Measurements from ENCODE around the gene VWA7.

The VWA7 gene

DNA sequence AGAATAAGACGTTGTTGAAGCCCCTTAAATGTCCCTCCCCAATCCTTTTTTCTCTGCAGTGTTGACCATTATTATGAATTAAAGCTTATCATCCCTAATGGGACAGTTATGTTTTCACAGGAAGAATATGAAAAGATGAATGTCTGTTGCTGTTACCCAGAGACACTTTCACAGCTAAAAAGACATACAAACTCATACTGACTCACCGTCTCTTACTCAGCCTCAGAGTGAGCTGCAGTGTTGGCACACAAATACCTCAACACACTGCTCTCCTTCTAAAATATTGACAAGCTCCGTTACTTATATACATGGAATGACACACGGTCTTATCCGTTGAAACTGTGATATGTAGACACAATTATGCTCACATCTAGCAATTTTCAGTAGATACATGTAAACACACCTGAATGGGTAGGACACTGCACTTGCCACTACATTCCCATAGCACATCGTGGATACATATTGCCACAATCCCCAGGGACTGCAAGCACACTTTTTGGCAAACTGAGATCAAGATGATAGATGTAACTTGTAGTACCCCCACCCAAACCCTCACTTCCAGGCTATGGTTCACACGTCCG, 24.3 kb downstream of the VWA7 start:
- H3K9me3 ChIP-seq (ENCODE audit: severe bottlenecking): no peaks in the 10 kb centered on the region
- no peaks in the 10 kb centered on the region for H3K27me3 ChIP-seq (ENCODE audit: insufficient read depth, low read depth, severe bottlenecking)
- TF ChIP-seq, protein P1, sequence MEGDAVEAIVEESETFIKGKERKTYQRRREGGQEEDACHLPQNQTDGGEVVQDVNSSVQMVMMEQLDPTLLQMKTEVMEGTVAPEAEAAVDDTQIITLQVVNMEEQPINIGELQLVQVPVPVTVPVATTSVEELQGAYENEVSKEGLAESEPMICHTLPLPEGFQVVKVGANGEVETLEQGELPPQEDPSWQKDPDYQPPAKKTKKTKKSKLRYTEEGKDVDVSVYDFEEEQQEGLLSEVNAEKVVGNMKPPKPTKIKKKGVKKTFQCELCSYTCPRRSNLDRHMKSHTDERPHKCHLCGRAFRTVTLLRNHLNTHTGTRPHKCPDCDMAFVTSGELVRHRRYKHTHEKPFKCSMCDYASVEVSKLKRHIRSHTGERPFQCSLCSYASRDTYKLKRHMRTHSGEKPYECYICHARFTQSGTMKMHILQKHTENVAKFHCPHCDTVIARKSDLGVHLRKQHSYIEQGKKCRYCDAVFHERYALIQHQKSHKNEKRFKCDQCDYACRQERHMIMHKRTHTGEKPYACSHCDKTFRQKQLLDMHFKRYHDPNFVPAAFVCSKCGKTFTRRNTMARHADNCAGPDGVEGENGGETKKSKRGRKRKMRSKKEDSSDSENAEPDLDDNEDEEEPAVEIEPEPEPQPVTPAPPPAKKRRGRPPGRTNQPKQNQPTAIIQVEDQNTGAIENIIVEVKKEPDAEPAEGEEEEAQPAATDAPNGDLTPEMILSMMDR (IDR thresholded peaks at IDR 0.05; ENCODE audit: low read depth, low read length): no peak
- DNase-seq: no peak
- H3K4me3 ChIP-seq (ENCODE audit: low read depth, low read length): no peak overlapping the region
- H3K27ac ChIP-seq: no peak overlapping the region
- H3K36me3 ChIP-seq: no peaks in the 10 kb centered on the region

DNA sequence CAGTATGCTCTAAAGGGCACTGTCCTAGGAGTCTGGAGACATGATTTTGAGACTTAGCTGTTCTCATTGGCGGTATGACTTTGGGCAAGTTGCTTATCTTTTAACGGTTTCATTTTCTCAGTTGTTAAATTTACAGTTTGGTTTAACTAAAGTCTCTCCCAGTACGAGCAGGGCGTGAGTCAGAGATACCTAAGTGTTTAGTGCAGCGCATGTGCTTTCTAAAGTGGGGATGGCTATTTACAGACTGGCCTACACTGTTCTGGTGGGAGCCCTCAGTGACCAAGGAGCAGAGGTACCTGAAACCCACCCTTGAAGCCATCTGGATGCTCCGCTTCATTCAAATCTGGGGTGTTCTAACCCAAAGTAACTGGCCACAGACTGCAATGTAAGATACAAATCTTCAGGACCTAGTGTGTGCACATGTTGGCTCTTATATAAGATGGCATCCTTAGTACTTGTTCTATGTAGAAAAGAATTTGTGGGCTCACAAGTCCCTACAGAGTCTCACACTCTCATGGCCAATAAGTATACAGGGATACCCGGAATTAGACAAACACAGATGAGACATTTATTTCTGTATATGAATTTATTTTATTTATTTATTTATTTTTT, 26.6 kb downstream of the VWA7 start:
- H3K4me3 ChIP-seq (ENCODE audit: low read depth, low read length): no peak overlapping the region
- no peaks in the 10 kb centered on the region for H3K9me3 ChIP-seq (ENCODE audit: severe bottlenecking)
- H3K36me3 ChIP-seq: no peaks in the 10 kb centered on the region
- H3K27ac ChIP-seq: no peak overlapping the region
- H3K27me3 ChIP-seq (ENCODE audit: insufficient read depth, low read depth, severe bottlenecking): no peaks in the 10 kb centered on the region
- no peak for DNase-seq
- TF ChIP-seq, protein P1 (IDR thresholded peaks at IDR 0.05; ENCODE audit: low read depth, low read length): no peak

DNA sequence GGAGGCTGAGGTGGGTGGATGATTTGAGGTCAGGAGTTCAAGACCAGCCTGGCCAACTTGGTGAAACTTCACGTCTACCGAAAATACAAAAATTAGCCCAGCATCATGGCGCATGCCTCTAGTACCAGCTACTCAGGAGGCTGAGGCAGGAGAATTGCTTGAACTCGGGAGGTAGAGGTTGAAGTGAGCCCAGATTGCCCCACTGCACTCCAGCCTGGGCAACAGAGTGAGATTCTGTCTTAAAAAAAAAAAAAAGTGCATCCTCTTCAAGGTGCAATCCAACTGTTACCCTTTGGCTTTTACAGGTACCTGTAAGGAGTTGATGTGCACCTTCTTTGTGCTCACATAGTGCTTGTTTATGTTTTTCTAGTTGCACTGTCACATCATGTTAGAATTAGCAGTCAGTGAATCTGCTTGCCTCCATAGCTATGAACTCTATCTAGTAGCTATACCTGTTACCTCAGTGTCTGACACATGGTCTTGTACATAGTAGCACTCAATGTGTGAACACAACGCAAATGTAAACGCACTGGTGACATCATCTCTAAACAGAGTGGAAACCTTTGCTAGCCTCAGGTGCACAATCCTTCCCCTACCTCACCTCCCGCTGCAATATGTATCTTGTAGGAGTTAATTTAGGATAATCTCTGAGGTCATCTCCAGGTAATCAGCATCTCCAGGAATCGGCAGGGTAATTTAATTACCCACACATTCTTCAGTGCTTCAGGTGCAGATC, 27.7 kb downstream of the VWA7 start:
- no peak overlapping the region for H3K4me3 ChIP-seq (ENCODE audit: low read depth, low read length)
- H3K36me3 ChIP-seq: no peaks in the 10 kb centered on the region
- no peaks in the 10 kb centered on the region for H3K27me3 ChIP-seq (ENCODE audit: insufficient read depth, low read depth, severe bottlenecking)
- TF ChIP-seq, protein P1 (IDR thresholded peaks at IDR 0.05; ENCODE audit: low read depth, low read length): no peak
- no peak overlapping the region for H3K27ac ChIP-seq
- no peaks in the 10 kb centered on the region for H3K9me3 ChIP-seq (ENCODE audit: severe bottlenecking)
- no peak for DNase-seq

DNA sequence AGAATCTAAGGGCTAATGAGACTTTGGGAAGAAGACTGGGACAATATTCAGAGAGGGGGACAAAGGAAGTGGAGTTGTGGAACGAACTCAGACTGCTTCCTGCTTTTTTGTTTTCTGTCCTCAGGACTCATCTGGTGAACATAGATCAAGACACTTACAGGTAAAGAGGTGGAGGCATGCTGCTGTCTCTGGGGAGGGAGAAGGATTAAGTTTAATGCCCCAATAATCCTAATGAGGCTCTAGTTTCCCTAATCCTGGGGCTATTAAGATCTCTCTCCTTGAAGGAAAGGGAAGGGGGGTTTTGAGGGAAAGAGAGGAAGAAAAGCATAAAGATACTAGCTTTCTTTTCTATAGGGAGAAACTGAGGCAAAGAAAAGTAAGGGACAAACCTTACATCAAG, 32.7 kb downstream of the VWA7 start:
- peaks cover 4% of the 10 kb centered on the region for H3K9me3 ChIP-seq (ENCODE audit: severe bottlenecking)
- DNase-seq: peak; percentile 72
- no peaks in the 10 kb centered on the region for H3K27me3 ChIP-seq (ENCODE audit: insufficient read depth, low read depth, severe bottlenecking)
- no peaks in the 10 kb centered on the region for H3K36me3 ChIP-seq
- TF ChIP-seq, protein P1 (IDR thresholded peaks at IDR 0.05; ENCODE audit: low read depth, low read length): no peak
- peak overlapping the region; percentile 58 for H3K27ac ChIP-seq
- H3K4me3 ChIP-seq (ENCODE audit: low read depth, low read length): peak overlapping the region; percentile 17

DNA sequence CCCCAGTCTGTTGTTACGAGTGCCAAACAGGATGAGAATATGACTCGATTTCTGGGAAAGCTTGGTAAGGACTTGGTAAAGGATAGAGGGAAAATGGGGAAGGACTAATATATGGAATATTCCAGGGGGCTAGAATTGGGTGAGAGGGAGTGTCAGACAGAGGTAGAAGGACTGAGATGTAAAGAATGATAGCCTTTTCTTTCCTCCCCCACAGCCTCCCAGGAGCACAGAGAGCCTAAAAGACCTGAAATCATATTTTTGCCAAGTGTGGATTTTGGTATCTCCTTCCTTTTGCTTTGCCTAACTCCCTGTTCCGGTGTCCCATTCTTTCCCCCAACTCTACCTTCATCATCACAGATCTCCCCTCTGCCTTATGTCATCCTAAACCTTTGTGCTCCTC, 34.2 kb downstream of the VWA7 start:
- no peaks in the 10 kb centered on the region for H3K27me3 ChIP-seq (ENCODE audit: insufficient read depth, low read depth, severe bottlenecking)
- no peak overlapping the region for H3K27ac ChIP-seq
- peaks cover 4% of the 10 kb centered on the region for H3K9me3 ChIP-seq (ENCODE audit: severe bottlenecking)
- H3K36me3 ChIP-seq: no peaks in the 10 kb centered on the region
- TF ChIP-seq, protein P1 (IDR thresholded peaks at IDR 0.05; ENCODE audit: low read depth, low read length): no peak
- no peak for DNase-seq
- H3K4me3 ChIP-seq (ENCODE audit: low read depth, low read length): no peak overlapping the region
